ENCODE results near the gene FIBP. TPM values are rescaled to one million over a fixed set of nuclear protein-coding genes. Genes with fewer than 3 reads are reported as not detected.

FIBP gene
- total and polyA plus RNA-seq, 2 of the 8 experiments (the other 6 are each of a cell fraction or from before 2014, with no cell fraction given) = 74.3 to 173 TPM

DNA sequence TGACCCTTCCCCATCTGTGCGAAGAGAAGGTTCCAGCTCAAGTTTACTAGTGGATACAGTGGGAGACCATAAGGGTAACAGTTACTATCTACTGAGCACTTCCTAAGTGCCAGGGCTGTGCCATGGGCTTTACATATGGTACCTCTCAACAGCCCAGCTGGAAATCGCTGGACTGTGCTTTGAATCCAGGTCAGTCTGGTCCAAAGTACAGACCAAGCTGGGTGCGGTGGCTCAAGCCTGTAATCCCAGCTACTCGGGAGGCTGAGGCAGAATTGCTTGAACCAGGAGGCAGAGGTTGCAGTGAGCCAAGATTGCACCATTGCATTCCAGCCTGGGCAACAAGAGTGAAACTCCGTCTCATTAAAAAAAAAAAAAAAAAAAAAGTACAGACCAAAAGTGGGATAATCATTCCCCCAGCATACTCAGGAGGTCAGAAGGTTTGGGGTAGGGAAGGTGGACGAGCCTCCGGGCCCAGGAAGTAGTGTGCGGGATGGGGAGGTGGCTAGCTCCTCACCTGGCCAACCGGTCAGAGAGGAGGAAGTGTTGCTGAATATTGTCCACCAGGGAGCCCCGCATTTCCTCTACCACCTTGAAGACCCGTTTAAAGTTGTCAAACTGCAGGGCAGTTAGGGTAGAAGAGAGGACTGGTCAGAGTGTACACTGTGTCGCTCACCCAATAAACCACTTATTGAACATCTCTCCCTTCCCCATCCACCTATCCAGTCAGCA is 2.3 kb downstream of the FIBP start:
- peaks cover 0 to 4% of the 10 kb centered on the region in 2 experiments; a peak in 1 of 4 replicates for H3K79me2 ChIP-seq (ENCODE audit: control insufficient read depth in 1 of 2, insufficient read depth in 2 of 2, low read length in 2 of 2)
- H4K8ac ChIP-seq (ENCODE audit: extremely low read depth, insufficient read depth, low read length) = no peak overlapping the region
- H3K23ac ChIP-seq (ENCODE audit: insufficient read length) = no peak overlapping the region
- H3K27ac ChIP-seq (ENCODE audit: low read depth, low read length) = no peak overlapping the region
- no peaks in the 10 kb centered on the region for H3K79me1 ChIP-seq (ENCODE audit: low read depth, low read length)
- no peak overlapping the region for H2BK12ac ChIP-seq (ENCODE audit: low read depth, low read length)
- peaks cover 6 to 7% of the 10 kb centered on the region in 2 experiments for H4K20me1 ChIP-seq (replicated peaks in 1 of 2; ENCODE audit: control insufficient read depth in 1 of 2, insufficient read depth in 2 of 2, low read length in 2 of 2)
- WGBS, 2 experiments (ENCODE audit: extremely low coverage in 1 of 2, insufficient coverage in 1 of 2, insufficient read length in 1 of 2, insufficient replicate concordance in 2 of 2, low coverage in 1 of 2, low lambda C conversion rate in 2 of 2, missing lambda C conversion rate in 1 of 2) = 87% methylated on average over 11 of the region's 12 CpGs; no CpG with 5 or more reads in 1 of the 2 experiments
- no peak overlapping the region for H3K4me2 ChIP-seq (ENCODE audit: insufficient read depth in 1 of 2, low read depth in 2 of 2, low read length in 2 of 2)
- no peak overlapping the region for H2AK5ac ChIP-seq (ENCODE audit: low read depth, low read length)
- H3K23me2 ChIP-seq (ENCODE audit: low read depth, low read length) = peaks cover 19% of the 10 kb centered on the region
- no peak overlapping the region for H2BK5ac ChIP-seq (ENCODE audit: low read depth, low read length)
- ChIA-PET POLR2A (ENCODE audit: partially characterized antibody) (interaction anchor here (39.7 kb wide), 1 partner anchor 30 kb away, joined by 1071 read pairs; the partner anchor contains the start of genes CFL1, EFEMP2 and MUS81), CTCF (ENCODE audit: partially characterized antibody) (interaction anchor here (0.7 to 19.6 kb wide), 33 partner anchors 8 to 260 kb away, joined by 3 to 283 read pairs (median 5); partner anchors contain the start of genes CATSPER1, CFL1, CTSW and EFEMP2)
- no peak overlapping the region for H3K56ac ChIP-seq (replicated peaks; ENCODE audit: insufficient read length, low read depth, low read length)
- H3K9me3 ChIP-seq (ENCODE audit: insufficient read depth in 2 of 2, low read depth in 1 of 2, low read length in 1 of 2) = no peaks in the 10 kb centered on the region
- H3K4ac ChIP-seq (replicated peaks; ENCODE audit: insufficient read length, low read depth, low read length) = no peak overlapping the region
- H2BK20ac ChIP-seq (ENCODE audit: low read length) = no peak overlapping the region
- H3K36me3 ChIP-seq (ENCODE audit: control insufficient read depth in 2 of 4, insufficient read depth in 4 of 4, low read length in 3 of 4) = peaks cover 8 to 22% (median 18%) of the 10 kb centered on the region in 4 experiments; a peak in 7 of 8 replicates
- FAIRE-seq = no peak
- no peak overlapping the region for H4K5ac ChIP-seq (ENCODE audit: insufficient read length, low read depth, low read length)
- no peak overlapping the region for H3K14ac ChIP-seq (ENCODE audit: insufficient read length)
- no peak for DNase-seq (ENCODE audit: low read depth in 1 of 2, low spot score in 2 of 2)
- H3K9ac ChIP-seq (replicated peaks in 1 of 4; ENCODE audit: extremely low read depth in 1 of 4, low read depth in 3 of 4, low read length in 3 of 4) = no peak overlapping the region
- H2AFZ ChIP-seq (ENCODE audit: low read length) = no peak overlapping the region
- peaks cover 0 to 10% (median 8%) of the 10 kb centered on the region in 4 experiments; a peak in 6 of 7 replicates for H3K27me3 ChIP-seq (replicated peaks in 1 of 4; ENCODE audit: control insufficient read depth in 3 of 4, extremely low read depth in 1 of 4, insufficient read depth in 3 of 4, low read length in 3 of 4)
- H2BK15ac ChIP-seq (ENCODE audit: low read length) = no peak overlapping the region
- no peak overlapping the region for H4K91ac ChIP-seq (replicated peaks; ENCODE audit: insufficient read length, low read length)
- H2BK120ac ChIP-seq (replicated peaks; ENCODE audit: low read depth, low read length) = no peak overlapping the region
- peaks cover 0 to 18% (median 11%) of the 10 kb centered on the region in 4 experiments; a peak in 5 of 7 replicates for H3K4me1 ChIP-seq (replicated peaks in 1 of 4; ENCODE audit: control insufficient read depth in 3 of 4, insufficient read depth in 4 of 4, low read length in 3 of 4)
- no peak overlapping the region for H3K4me3 ChIP-seq (ENCODE audit: extremely low read depth in 1 of 4, insufficient read depth in 2 of 4, low read depth in 3 of 4, low read length in 4 of 4)
- no peak overlapping the region for H3K18ac ChIP-seq (ENCODE audit: extremely low read depth, low read length)
- TF ChIP-seq NANOG (IDR thresholded peaks at IDR 0.05; ENCODE audit: insufficient read depth, low read depth, low read length, poor library complexity, severe bottlenecking) (no peak), EZH2 (IDR thresholded peaks at IDR 0.05; ENCODE audit: low read depth, low read length, severe bottlenecking) (no peak), KDM5A (IDR thresholded peaks at IDR 0.05; ENCODE audit: low read length) (no peak), KDM4A (IDR thresholded peaks at IDR 0.05; ENCODE audit: low read depth, low read length, severe bottlenecking) (no peak), SP2 (IDR thresholded peaks at IDR 0.05; ENCODE audit: low read length) (no peak), MAFK (IDR thresholded peaks at IDR 0.05; ENCODE audit: low read depth, low read length) (no peak), POLR2A (IDR thresholded peaks at IDR 0.05; ENCODE audit: control extremely low read depth in 1 of 2, low read depth in 2 of 2, low read length in 2 of 2) (no peak), BACH1 (IDR thresholded peaks at IDR 0.05; ENCODE audit: low read length) (no peak), CHD2 (IDR thresholded peaks at IDR 0.05; ENCODE audit: low read length) (no peak), SP1 (IDR thresholded peaks at IDR 0.05; ENCODE audit: low read depth, low read length) (no peak), HDAC6 (IDR thresholded peaks at IDR 0.05; ENCODE audit: low read depth, low read length) (no peak), CHD1 (IDR thresholded peaks at IDR 0.05; ENCODE audit: low read depth, low read length) (no peak)
- TF ChIP-seq, protein P1, sequence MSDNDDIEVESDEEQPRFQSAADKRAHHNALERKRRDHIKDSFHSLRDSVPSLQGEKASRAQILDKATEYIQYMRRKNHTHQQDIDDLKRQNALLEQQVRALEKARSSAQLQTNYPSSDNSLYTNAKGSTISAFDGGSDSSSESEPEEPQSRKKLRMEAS (IDR thresholded peaks at IDR 0.05) = no peak
